ENCODE results near the gene PTPRB.
"Not testable (repeated sequence)": the region's sequence is repeated elsewhere in the genome, so short reads cannot be mapped to it uniquely, and the experiment has no call there.

The PTPRB gene

GRCh38 chr12:70520847-70521246, 116.4 kb downstream of the PTPRB start:
- TF ChIP-seq, protein P1, sequence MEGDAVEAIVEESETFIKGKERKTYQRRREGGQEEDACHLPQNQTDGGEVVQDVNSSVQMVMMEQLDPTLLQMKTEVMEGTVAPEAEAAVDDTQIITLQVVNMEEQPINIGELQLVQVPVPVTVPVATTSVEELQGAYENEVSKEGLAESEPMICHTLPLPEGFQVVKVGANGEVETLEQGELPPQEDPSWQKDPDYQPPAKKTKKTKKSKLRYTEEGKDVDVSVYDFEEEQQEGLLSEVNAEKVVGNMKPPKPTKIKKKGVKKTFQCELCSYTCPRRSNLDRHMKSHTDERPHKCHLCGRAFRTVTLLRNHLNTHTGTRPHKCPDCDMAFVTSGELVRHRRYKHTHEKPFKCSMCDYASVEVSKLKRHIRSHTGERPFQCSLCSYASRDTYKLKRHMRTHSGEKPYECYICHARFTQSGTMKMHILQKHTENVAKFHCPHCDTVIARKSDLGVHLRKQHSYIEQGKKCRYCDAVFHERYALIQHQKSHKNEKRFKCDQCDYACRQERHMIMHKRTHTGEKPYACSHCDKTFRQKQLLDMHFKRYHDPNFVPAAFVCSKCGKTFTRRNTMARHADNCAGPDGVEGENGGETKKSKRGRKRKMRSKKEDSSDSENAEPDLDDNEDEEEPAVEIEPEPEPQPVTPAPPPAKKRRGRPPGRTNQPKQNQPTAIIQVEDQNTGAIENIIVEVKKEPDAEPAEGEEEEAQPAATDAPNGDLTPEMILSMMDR (IDR thresholded peaks at IDR 0.05; ENCODE audit: low read length, missing control alignments), result no peak
- H3K4me3 ChIP-seq (replicated peaks; ENCODE audit: low read depth, low read length), result no peak overlapping the region
- DNase-seq (ENCODE audit: low read depth), result no peak

GRCh38 chr12:70513426-70513825, 123.8 kb downstream of the PTPRB start:
- DNase-seq (ENCODE audit: low read depth), result peak; percentile 75
- no peak overlapping the region for H3K4me3 ChIP-seq (replicated peaks; ENCODE audit: low read depth, low read length)
- TF ChIP-seq, protein P1 (IDR thresholded peaks at IDR 0.05; ENCODE audit: low read length, missing control alignments), result no peak

DNA sequence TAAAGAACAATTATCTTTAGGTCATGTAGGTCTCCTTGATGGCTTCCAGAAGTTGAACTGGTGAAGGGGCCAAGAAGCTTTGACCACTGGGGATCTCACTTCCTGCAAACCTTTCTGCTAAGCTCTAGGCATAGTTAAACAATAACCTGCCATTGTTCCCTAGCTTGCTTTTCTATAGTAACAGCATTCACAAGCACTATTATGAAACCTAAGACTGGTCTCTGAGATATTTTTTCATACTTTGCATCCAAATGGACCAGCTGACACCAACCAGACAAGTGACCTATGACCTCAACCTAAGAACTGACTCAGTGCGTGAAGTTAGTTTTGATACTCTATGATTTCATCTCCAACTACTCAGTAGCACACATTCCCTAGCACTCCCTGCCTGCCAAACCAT, 129.1 kb downstream of the PTPRB start:
- TF ChIP-seq, protein P1 (IDR thresholded peaks at IDR 0.05; ENCODE audit: low read length, missing control alignments), result no peak
- no peak overlapping the region for H3K4me3 ChIP-seq (replicated peaks; ENCODE audit: low read depth, low read length)
- DNase-seq (ENCODE audit: low read depth), result peak; percentile 66

- peak; percentile 69 for DNase-seq (ENCODE audit: low read depth)
- TF ChIP-seq, protein P1 (IDR thresholded peaks at IDR 0.05; ENCODE audit: low read length, missing control alignments), result no peak
- H3K4me3 ChIP-seq (replicated peaks; ENCODE audit: low read depth, low read length), result no peak overlapping the region
Measured at GRCh38 chr12:70507442-70507841, 129.8 kb downstream of the PTPRB start.

DNA sequence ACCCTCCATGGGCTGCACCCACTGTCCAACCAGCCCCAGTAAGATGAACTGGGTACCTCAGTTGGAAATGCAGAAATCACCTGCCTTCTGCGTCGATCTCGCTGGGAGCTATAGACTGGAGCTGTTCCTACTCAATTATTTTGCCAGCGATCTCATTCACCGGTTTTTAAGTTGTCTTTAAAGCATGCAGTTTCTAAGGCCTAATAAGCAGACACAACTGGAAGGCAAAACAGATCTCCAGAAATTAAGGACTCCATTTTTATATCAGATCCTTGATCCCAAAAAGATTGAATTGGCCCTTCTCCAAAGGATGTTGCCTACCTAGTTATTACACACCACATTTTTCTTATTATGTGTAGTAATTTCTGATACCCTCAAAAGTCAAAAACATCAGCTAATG, 139.7 kb downstream of the PTPRB start:
- H3K4me3 ChIP-seq (replicated peaks; ENCODE audit: low read depth, low read length), result no peak overlapping the region
- TF ChIP-seq, protein P1 (IDR thresholded peaks at IDR 0.05; ENCODE audit: low read length, missing control alignments), result no peak
- DNase-seq (ENCODE audit: low read depth), result no peak

DNA sequence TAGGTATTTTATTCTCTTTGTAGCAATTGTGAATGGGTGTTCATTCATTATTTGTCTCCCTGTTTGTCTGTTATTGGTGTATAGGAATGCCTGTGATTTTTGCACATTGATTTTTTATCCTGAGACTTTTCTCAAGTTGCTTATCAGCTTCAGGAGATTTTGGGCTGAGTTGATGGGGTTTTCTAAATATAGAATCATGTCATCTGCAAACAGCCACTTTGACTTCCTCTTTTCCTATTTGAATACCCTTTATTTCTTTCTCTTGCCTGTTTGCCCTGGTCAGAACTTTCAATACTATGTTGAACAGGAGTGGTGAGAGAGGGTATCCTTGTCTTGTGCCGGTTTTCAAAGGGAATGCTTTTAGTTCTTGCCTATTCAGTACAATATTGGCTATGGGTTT, 144.3 kb downstream of the PTPRB start:
- not testable (repeated sequence) for H3K4me3 ChIP-seq (replicated peaks; ENCODE audit: low read depth, low read length); DNase-seq (ENCODE audit: low read depth)

DNA sequence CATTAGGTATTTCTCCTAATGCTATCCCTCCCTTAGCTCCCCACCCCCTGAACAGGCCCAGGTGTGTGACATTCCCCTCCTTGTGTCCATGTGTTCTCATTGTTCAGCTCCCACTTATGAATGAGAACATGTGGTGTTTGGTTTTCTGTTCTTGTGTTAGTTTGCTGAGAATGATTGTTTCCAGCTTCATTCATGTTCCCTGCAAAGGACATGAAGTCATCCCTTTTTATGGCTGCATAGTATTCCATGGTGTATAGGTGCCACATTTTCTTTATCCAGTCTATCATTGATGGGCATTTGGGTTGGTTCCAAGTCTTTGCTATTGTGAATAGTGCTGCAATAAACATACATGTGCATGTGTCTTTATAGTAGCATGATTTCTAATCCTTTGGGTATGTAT, 146.3 kb downstream of the PTPRB start:
- H3K4me3 ChIP-seq (replicated peaks; ENCODE audit: low read depth, low read length); DNase-seq (ENCODE audit: low read depth): not testable (repeated sequence)

GRCh38 chr12:70487440-70487839, 149.8 kb downstream of the PTPRB start:
- no peak for DNase-seq (ENCODE audit: low read depth)
- H3K4me3 ChIP-seq (replicated peaks; ENCODE audit: low read depth, low read length), result no peak overlapping the region
- TF ChIP-seq, protein P1 (IDR thresholded peaks at IDR 0.05; ENCODE audit: low read length, missing control alignments), result no peak
